Heart left ventricle (tissue), 16 donors: ENCODE results near the gene MLPH. TPM values are rescaled to one million over a fixed set of nuclear protein-coding genes. Genes with fewer than 3 reads are reported as not detected.
A peak's percentile ranks its signal among the peaks of the same experiment; 100 is the strongest.

Experiments used
- ATAC-seq, 4 donors: fragments of 200-7000 bp; cut with Tn5 transposase; one replicate each; pipeline ENCODE4 v1.9.1; 2020 to 2022; ENCODE audit warnings: moderate library complexity in 4 of 4, mild to moderate bottlenecking in 3 of 4, moderate number of reproducible peaks in 1 of 4
- DNase-seq, 5 donors: peaks; one replicate each; pipeline ENCODE4 v3.0.0-alpha.2; 2020
- H3K27ac ChIP-seq, 12 donors: fragments of 200-600 bp; sonication (generic) in 4 of 12; one replicate each; pipeline versions ENCODE4 v1.5.0 to v1.8.0; 2016 to 2022; ENCODE audit warnings: mild to moderate bottlenecking in 2 of 12
- H3K27me3 ChIP-seq, 9 donors: fragments of 200-600 bp; sonication (generic) in 2 of 9; one replicate each; pipeline versions ENCODE4 v1.5.1 to v1.8.0; 2016 to 2022; ENCODE audit warnings: mild to moderate bottlenecking in 3 of 9
- H3K36me3 ChIP-seq, 9 donors: fragments of 200-600 bp; sonication (generic) in 2 of 9; one replicate each; pipeline versions ENCODE4 v1.5.0 to v1.8.0; 2018 to 2022; ENCODE audit warnings: mild to moderate bottlenecking in 2 of 9
- H3K4me1 ChIP-seq, 12 donors: fragments of 200-600 bp; sonication (generic) in 4 of 12; one replicate each; pipeline versions ENCODE4 v1.5.0 to v1.8.0; 2016 to 2022; ENCODE audit warnings: mild to moderate bottlenecking in 3 of 12
- H3K4me3 ChIP-seq, 12 donors: fragments of 200-600 bp; sonication (generic) in 4 of 12; one replicate each; pipeline versions ENCODE4 v1.5.0 to v1.8.0; 2017 to 2022; ENCODE audit warnings: mild to moderate bottlenecking in 9 of 12, moderate library complexity in 4 of 12
- H3K9me3 ChIP-seq, 12 donors: fragments of 200-600 bp; sonication (generic) in 4 of 12; one replicate each; pipeline versions ENCODE4 v1.5.0 to v1.8.0; 2016 to 2022; ENCODE audit warnings: mild to moderate bottlenecking in 1 of 12
- POLR2A ChIP-seq, 2 donors: fragments of 450-650 bp; IDR thresholded peaks; one replicate each; pipeline ENCODE4 v1.6.1; 2017; ENCODE audit warnings: antibody characterized with exemption in 2 of 2, mild to moderate bottlenecking in 2 of 2, moderate library complexity in 2 of 2
- WGBS, 4 donors: extraction: QIAGEN DNeasy Blood & Tissue Kit in 2 of 4; methylation state at CpG; one replicate each; pipeline versions ENCODE4 v1.1.5 to v1.1.7; 2013 to 2018; 5-methylcytosine and 5-hydroxymethylcytosine counted together
- intact Hi-C, 10 donors: fragments of 100-400 bp; cut with DNase I; formaldehyde crosslinking; loops; one replicate each; pipeline versions ENCODE4 v1.11.1 to v1.14.2; 2022
- polyA plus RNA-seq, 2 donors: library from polyadenylated mRNA; stranded (reverse); fragments of 200-250 nt; gene quantifications; one replicate each; pipeline ENCODE4 v1.2.3, GENCODE V29; 2013
- total RNA-seq, 9 donors: library from RNA; depleted of rRNA in 2 of 9; stranded (reverse); fragments of >200 nt in 2 of 9; fragmentation: NEBNext Ultra II Directional in 3 of 9; extraction: Animal tissue kit (Norgen Biotek cat#: 25700) in 3 of 9; gene quantifications; one replicate each; pipeline versions ENCODE4 v1.1.0 to v1.2.4, GENCODE V29; 2016 to 2023
- TF ChIP-seq, protein P1 (sequence below), 12 donors: fragments of 200-600 bp; sonication (generic) in 4 of 12; IDR thresholded peaks; one replicate each; pipeline versions ENCODE4 v1.5.0 to v1.8.0; 2018 to 2022; ENCODE audit warnings: antibody characterized with exemption in 12 of 12, mild to moderate bottlenecking in 5 of 12
- donor health status: ischemic (EF 13 %, LVEDD 7.1; RV severe dilation, severe dysfunction).
- donor health status: healthy with polysubstance abuse.
- donor health status: DM: no; HTN: yes; CAD: no.
- donor health status: DM: no; HTN: no; CAD: no.
- donor health status: ischemic (EF 25% LVEDD 6.9; RV normal size, moderate dysfunction).
- donor health status: ischemic (EF 25% LVEDD 5.7; RV mildly dilated, moderate dysfunction).
- donor health status: healthy.
- donor health status: DM: yes; HTN: yes; CAD: no.
- donor health status: ischemic (EF 35%, LVEDD 5.7; RV mildly dilated, moderate dysfunction).
- donor health status: nonischemic (EF 11% LVEDD 7.7; RV severe dilation, severe dysfunction).
- donor health status: DM: yes; HTN: yes; CAD: no.
- donor health status: PGD.
- donor health status: ischemic (EF 29% LVEDD 5.4; RV normal size, mild dysfunction).
- donor health status: nonischemic (EF 23%, LVEDD 6.1; RV moderate dilation, normal function).

The MLPH gene
- total and polyA plus RNA-seq, 11 donors = 18.3 to 60.3 (median 30.7) TPM

DNA sequence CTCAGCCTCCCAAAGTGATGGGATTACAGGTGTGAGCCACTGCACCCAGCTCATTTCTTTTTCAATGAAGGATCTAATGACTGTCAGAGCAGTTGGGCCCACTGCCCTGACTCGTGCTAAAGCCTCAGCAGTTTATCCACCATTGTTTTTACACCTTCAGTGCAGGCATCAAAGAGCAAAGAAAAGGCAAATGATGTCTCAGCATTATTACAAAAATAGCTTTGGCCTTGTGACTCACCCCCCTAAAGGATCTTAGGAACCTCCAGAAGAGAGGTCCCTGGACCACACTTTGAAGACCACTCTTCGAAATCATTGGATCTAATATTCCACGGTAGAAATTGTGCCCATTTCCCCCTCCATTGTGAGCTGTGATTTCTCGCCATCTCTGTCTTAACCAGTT lies 21.3 kb downstream of the MLPH start:
- TF ChIP-seq POLR2A (IDR thresholded peaks at IDR 0.05) = no peak
- TF ChIP-seq, protein P1, sequence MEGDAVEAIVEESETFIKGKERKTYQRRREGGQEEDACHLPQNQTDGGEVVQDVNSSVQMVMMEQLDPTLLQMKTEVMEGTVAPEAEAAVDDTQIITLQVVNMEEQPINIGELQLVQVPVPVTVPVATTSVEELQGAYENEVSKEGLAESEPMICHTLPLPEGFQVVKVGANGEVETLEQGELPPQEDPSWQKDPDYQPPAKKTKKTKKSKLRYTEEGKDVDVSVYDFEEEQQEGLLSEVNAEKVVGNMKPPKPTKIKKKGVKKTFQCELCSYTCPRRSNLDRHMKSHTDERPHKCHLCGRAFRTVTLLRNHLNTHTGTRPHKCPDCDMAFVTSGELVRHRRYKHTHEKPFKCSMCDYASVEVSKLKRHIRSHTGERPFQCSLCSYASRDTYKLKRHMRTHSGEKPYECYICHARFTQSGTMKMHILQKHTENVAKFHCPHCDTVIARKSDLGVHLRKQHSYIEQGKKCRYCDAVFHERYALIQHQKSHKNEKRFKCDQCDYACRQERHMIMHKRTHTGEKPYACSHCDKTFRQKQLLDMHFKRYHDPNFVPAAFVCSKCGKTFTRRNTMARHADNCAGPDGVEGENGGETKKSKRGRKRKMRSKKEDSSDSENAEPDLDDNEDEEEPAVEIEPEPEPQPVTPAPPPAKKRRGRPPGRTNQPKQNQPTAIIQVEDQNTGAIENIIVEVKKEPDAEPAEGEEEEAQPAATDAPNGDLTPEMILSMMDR (IDR thresholded peaks at IDR 0.05) = no peak
- no peak for ATAC-seq

DNA sequence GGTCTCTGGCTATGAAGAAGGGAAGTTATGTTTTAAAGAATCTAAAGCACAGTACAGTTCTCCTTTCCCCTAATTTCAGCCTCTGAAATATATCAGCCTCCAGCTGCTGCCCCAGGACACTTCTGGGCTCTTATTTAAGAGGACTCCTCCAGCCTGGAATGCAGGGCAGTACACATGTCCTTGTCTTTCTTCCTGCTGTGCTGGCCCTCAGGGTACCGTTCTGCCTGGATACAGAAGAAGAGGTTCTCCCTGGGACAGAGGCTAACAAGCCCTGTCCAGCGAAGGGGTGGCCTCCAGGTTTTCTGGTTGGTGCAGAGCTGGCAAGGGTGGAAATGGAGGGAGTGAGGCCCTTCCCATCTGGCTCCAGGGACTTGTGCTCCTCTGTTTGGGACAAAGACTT lies 22.1 kb downstream of the MLPH start:
- DNase-seq (no peak), ATAC-seq (peak in 1 of 4 donors; percentile 10)
- peaks cover 0 to 42% (median 29%) of the 10 kb centered on the region in 12 donors for H3K4me1 ChIP-seq
- no peaks in the 10 kb centered on the region for H3K9me3 ChIP-seq
- peaks cover 0 to 10% (median 0%) of the 10 kb centered on the region in 9 donors for H3K36me3 ChIP-seq
- H3K27ac ChIP-seq = peak overlapping the region in 2 of 12 donors; percentile 5 to 12
- intact Hi-C loops = loop anchor here in 1 of 10 donors (2.0 kb wide), 1 partner anchor 64 kb away; no protein-coding TSS in a partner anchor
- H3K27me3 ChIP-seq = no peaks in the 10 kb centered on the region
- H3K4me3 ChIP-seq = no peak overlapping the region
- no peak for TF ChIP-seq POLR2A (IDR thresholded peaks at IDR 0.05)
- TF ChIP-seq, protein P1 (IDR thresholded peaks at IDR 0.05) = no peak
- 57 to 81% (median 69%) methylated on average over 2 of the region's 2 CpGs for WGBS, 4 donors

More for the DNA sequence above, 21.3 kb downstream of the MLPH start:
- DNase-seq = no peak
- no peaks in the 10 kb centered on the region for H3K9me3 ChIP-seq
- no peak overlapping the region for H3K4me3 ChIP-seq
- no peaks in the 10 kb centered on the region for H3K27me3 ChIP-seq
- no peak overlapping the region for H3K27ac ChIP-seq
- intact Hi-C loops = loop anchor here in 1 of 10 donors (2.0 kb wide), 1 partner anchor 64 kb away; no protein-coding TSS in a partner anchor
- peaks cover 0 to 34% (median 21%) of the 10 kb centered on the region in 12 donors for H3K4me1 ChIP-seq
- 90 to 95% (median 95%) methylated on average over 4 of the region's 4 CpGs for WGBS, 4 donors
- peaks cover 0 to 10% (median 0%) of the 10 kb centered on the region in 9 donors for H3K36me3 ChIP-seq

DNA sequence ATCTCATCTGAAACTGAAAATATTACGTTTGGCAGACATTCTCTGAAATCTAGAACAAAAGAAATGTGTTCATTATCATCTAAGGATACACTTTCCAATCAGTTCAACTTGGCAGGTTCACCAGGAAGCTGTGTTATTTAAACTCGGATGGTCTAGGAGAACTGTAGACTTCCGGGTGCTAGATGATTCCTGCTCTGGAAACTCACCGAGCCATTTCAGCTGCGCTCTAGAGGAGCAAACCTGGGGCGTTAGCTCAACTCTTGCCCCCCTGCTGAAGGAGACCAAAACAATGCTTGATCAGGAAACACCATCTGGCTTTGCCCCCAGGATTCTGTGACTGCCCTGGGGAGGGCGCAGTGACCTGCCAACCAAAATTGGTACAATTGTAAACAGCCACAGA lies 22.9 kb downstream of the MLPH start:
- Histone ChIP-seq H3K27ac (no peak overlapping the region), H3K4me1 (peaks cover 0 to 47% (median 33%) of the 10 kb centered on the region in 12 donors), H3K36me3 (peaks cover 0 to 10% (median 0%) of the 10 kb centered on the region in 9 donors), H3K9me3 (no peaks in the 10 kb centered on the region), H3K4me3 (no peak overlapping the region), H3K27me3 (no peaks in the 10 kb centered on the region)
- intact Hi-C loops = loop anchor here in 7 of 10 donors (2.0 to 10.0 kb wide), 7 partner anchors 63 to 418 kb away; no protein-coding TSS in a partner anchor
- DNase-seq (no peak), ATAC-seq (no peak)
- TF ChIP-seq POLR2A (IDR thresholded peaks at IDR 0.05) = no peak
- TF ChIP-seq, protein P1 (IDR thresholded peaks at IDR 0.05) = no peak
- 51 to 66% (median 60%) methylated on average over 7 of the region's 7 CpGs for WGBS, 4 donors

DNA sequence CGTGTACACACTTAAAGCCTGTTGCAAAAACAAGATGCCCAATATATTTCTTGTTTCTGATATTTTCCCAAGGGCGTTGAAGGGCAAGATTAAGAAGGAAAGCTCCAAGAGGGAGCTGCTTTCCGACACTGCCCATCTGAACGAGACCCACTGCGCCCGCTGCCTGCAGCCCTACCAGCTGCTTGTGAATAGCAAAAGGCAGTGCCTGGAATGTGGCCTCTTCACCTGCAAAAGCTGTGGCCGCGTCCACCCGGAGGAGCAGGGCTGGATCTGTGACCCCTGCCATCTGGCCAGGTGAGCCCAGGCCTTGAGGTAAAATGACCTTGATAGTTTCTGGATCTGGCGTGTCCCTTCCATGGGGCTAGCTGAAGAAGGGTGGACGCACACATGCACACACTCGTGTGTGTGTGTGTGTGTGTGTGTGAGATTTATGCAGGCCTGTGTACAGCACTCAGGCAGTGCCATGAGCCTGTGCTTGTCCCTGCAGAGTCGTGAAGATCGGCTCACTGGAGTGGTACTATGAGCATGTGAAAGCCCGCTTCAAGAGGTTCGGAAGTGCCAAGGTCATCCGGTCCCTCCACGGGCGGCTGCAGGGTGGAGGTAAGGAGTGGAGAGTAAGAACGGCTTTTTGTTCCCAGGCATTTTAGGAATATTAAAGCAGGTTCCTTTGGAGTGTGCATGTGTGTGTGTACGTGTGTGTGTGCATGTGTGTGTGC lies 23.6 kb downstream of the MLPH start:
- H3K9me3 ChIP-seq = no peaks in the 10 kb centered on the region
- TF ChIP-seq, protein P1 (IDR thresholded peaks at IDR 0.05) = no peak
- TF ChIP-seq POLR2A (IDR thresholded peaks at IDR 0.05) = no peak
- H3K27ac ChIP-seq = peak overlapping the region in 2 of 12 donors; percentile 18 to 31
- ATAC-seq = no peak
- 70 to 84% (median 79%) methylated on average over 16 to 21 of the region's 21 CpGs for WGBS, 4 donors
- no peak for DNase-seq
- intact Hi-C loops = loop anchor here in 7 of 10 donors (5.0 to 10.0 kb wide), 6 partner anchors 162 to 418 kb away; no protein-coding TSS in a partner anchor
- no peak overlapping the region for H3K4me3 ChIP-seq
- H3K27me3 ChIP-seq = no peaks in the 10 kb centered on the region
- H3K4me1 ChIP-seq = peaks cover 0 to 54% (median 39%) of the 10 kb centered on the region in 12 donors
- peaks cover 0 to 10% (median 0%) of the 10 kb centered on the region in 9 donors for H3K36me3 ChIP-seq
